Peyer's patch (tissue), 4 donors: Measurements from ENCODE around the gene SNU13. TPM values are rescaled to one million over a fixed set of nuclear protein-coding genes. Genes with fewer than 3 reads are reported as not detected.
"Not testable (repeated sequence)": the region's sequence is repeated elsewhere in the genome, so short reads cannot be mapped to it uniquely, and the experiment has no call there.

Experiments
- DNase-seq, 3 donors: peaks; one replicate each; pipeline ENCODE4 v3.0.0-alpha.2; 2017 to 2019
- H3K27ac ChIP-seq, 4 donors: fragments of 200-600 bp; sonication (generic); one replicate each; pipeline ENCODE4 v1.5.1; 2016 to 2019
- H3K27me3 ChIP-seq, 2 donors: fragments of 200-600 bp; sonication (generic); one replicate each; pipeline ENCODE4 v1.5.1; 2019
- H3K36me3 ChIP-seq, 3 donors: fragments of 200-600 bp; sonication (generic); one replicate each; pipeline ENCODE4 v1.5.1; 2016 to 2019
- H3K4me1 ChIP-seq, 4 donors: fragments of 200-600 bp; sonication (generic); one replicate each; pipeline ENCODE4 v1.5.1; 2016 to 2019
- H3K4me3 ChIP-seq, 4 donors: fragments of 200-600 bp; sonication (generic); 1 replicate in 3 of 4; 2 replicates in 1 of 4; pipeline ENCODE4 v1.5.1; 2016 to 2019; ENCODE audit warnings: mild to moderate bottlenecking in 1 of 4
- H3K9me3 ChIP-seq, 4 donors: fragments of 200-600 bp; sonication (generic); one replicate each; pipeline ENCODE4 v1.5.1; 2016 to 2019; ENCODE audit warnings: mild to moderate bottlenecking in 1 of 4
- POLR2A ChIP-seq, 2 donors: fragments of 450-650 bp; IDR thresholded peaks; one replicate each; pipeline ENCODE4 v1.5.1; 2017; ENCODE audit warnings: antibody characterized with exemption in 2 of 2, mild to moderate bottlenecking in 2 of 2, moderate library complexity in 2 of 2
- total RNA-seq, 4 donors: library from RNA; depleted of rRNA; stranded (reverse); fragments of >200 nt; gene quantifications; one replicate each; pipeline ENCODE4 v1.1.0, GENCODE V29; 2016
- TF ChIP-seq, protein P1 (sequence below), 6 experiments: fragments of 450-650 bp in 4 of 6; fragments of 200-600 bp in 2 of 6; sonication (generic) in 1 of 6; IDR thresholded peaks; one replicate each; pipeline ENCODE4 v1.5.1; 2017 to 2019; ENCODE audit warnings: antibody characterized with exemption in 6 of 6, mild to moderate bottlenecking in 3 of 6, moderate library complexity in 1 of 6

Gene SNU13
- total RNA-seq, 4 donors from 2014 or later: 51.5 to 87.5 (median 58.6) TPM

DNA sequence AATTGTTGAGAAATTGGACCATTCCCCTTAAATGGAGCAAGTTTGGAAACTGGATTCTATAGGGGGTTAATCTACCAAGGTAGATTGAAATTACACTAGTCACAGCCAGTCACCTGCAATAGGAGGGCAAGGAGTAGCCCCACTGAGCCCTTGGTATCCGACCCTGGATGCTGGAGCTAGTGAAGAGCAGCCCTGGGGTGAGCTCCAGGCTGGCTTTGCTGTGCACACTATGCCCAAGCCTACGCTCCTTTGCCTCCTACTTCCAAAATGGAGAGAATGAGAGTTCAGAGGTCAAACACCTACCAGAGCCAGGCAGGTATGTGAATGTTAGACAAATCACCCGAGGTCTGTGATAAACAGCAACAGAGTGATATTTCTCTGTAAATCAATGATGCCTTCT is 23.7 kb downstream of the SNU13 start:
- H3K4me1 ChIP-seq: no peaks in the 10 kb centered on the region
- H3K27ac ChIP-seq: no peak overlapping the region
- peaks cover 0 to 54% (median 0%) of the 10 kb centered on the region in 3 donors for H3K36me3 ChIP-seq
- H3K4me3 ChIP-seq: no peak overlapping the region
- no peaks in the 10 kb centered on the region for H3K27me3 ChIP-seq
- H3K9me3 ChIP-seq: no peaks in the 10 kb centered on the region
- no peak for TF ChIP-seq POLR2A (IDR thresholded peaks at IDR 0.05)
- TF ChIP-seq, protein P1, sequence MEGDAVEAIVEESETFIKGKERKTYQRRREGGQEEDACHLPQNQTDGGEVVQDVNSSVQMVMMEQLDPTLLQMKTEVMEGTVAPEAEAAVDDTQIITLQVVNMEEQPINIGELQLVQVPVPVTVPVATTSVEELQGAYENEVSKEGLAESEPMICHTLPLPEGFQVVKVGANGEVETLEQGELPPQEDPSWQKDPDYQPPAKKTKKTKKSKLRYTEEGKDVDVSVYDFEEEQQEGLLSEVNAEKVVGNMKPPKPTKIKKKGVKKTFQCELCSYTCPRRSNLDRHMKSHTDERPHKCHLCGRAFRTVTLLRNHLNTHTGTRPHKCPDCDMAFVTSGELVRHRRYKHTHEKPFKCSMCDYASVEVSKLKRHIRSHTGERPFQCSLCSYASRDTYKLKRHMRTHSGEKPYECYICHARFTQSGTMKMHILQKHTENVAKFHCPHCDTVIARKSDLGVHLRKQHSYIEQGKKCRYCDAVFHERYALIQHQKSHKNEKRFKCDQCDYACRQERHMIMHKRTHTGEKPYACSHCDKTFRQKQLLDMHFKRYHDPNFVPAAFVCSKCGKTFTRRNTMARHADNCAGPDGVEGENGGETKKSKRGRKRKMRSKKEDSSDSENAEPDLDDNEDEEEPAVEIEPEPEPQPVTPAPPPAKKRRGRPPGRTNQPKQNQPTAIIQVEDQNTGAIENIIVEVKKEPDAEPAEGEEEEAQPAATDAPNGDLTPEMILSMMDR (IDR thresholded peaks at IDR 0.05): no peak
- no peak for DNase-seq

DNA sequence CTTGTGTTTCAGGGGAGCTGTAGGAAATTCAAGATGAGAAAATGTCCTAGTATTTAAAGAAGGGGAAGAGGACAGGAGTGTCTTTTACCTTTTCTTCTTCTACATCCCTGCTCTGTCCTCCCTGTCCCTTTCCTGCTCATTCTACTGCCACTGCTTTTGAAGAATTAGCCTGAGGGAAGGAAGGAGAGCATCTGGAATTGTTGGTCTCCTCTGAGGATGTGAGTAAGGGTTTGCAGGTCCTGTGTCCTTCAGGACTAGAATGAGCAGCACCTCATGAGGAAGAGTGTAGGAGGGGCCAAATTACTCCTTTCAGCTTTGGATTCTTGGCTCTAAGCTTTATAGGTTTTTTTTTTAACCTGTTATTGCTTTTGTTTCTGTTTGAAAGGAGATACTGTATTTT is 24.2 kb downstream of the SNU13 start:
- DNase-seq: no peak

DNA sequence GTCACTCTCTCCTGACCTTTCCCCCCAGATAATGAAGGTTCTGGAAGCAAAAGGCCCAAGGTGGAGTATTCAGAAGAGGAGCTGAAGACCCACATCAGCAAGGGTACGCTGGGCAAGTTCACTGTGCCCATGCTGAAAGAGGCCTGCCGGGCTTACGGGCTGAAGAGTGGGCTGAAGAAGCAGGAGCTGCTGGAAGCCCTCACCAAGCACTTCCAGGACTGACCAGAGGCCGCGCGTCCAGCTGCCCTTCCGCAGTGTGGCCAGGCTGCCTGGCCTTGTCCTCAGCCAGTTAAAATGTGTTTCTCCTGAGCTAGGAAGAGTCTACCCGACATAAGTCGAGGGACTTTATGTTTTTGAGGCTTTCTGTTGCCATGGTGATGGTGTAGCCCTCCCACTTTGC is 25.1 kb downstream of the SNU13 start:
- DNase-seq, H3K27ac ChIP-seq, H3K27me3 ChIP-seq, H3K9me3 ChIP-seq, H3K4me1 ChIP-seq, H3K4me3 ChIP-seq: not testable (repeated sequence)
- peaks cover 0 to 68% (median 0%) of the 10 kb centered on the region in 3 donors for H3K36me3 ChIP-seq

More for the DNA sequence above, 24.2 kb downstream of the SNU13 start:
- Histone ChIP-seq H3K36me3 (peaks cover 0 to 59% (median 0%) of the 10 kb centered on the region in 3 donors), H3K9me3 (no peaks in the 10 kb centered on the region), H3K4me1 (no peaks in the 10 kb centered on the region), H3K27ac (no peak overlapping the region), H3K4me3 (no peak overlapping the region), H3K27me3 (no peaks in the 10 kb centered on the region)
- no peak for TF ChIP-seq POLR2A (IDR thresholded peaks at IDR 0.05)
- TF ChIP-seq, protein P1 (IDR thresholded peaks at IDR 0.05): no peak

DNA sequence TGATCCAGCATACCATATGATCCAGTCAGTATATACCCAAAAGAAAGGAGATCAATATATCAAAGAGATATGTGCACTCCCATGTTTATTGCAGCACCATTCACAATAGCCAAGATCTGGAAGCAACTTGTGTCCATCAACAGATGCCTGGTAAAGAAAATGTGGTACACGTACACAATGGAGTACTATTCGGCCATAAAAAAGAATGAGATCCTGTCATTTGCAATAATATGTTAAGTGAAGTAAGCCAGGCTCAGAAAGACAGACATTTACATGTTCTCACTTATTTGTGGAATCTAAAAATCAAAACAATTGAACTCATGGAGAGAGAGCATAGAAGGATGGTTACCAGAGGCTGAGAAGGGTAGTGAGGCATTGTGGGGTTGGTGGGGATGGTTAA is 27.0 kb downstream of the SNU13 start:
- Histone ChIP-seq H3K36me3 (peaks cover 0 to 87% (median 0%) of the 10 kb centered on the region in 3 donors), H3K27ac (no peak overlapping the region), H3K4me3 (no peak overlapping the region)

DNA sequence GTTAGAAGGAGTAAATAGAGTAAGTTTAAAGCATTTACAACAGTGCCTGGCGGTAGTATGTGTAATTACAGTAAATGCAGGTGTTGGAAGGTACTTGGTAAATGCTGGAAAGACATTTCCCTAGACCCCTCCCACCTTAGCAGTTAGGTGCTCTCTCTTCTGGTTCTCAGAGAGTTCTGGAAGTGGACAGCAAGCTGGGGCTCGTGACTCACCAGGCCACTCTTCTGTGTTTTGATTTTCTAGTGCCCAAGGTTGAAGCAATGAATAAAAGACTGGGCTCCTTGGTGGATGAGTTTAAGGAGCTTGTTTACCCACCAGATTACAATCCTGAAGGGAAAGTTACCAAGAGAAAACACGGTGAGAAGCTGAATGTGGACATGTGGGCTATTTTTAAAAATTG is 27.6 kb downstream of the SNU13 start:
- Histone ChIP-seq H3K27me3 (no peaks in the 10 kb centered on the region), H3K36me3 (peaks cover 0 to 93% (median 0%) of the 10 kb centered on the region in 3 donors), H3K4me1 (no peaks in the 10 kb centered on the region), H3K4me3 (no peak overlapping the region), H3K27ac (no peak overlapping the region), H3K9me3 (no peaks in the 10 kb centered on the region)
- TF ChIP-seq, protein P1 (IDR thresholded peaks at IDR 0.05): no peak
- TF ChIP-seq POLR2A (IDR thresholded peaks at IDR 0.05): no peak
- no peak for DNase-seq

More for the DNA sequence above, 27.0 kb downstream of the SNU13 start:
- TF ChIP-seq POLR2A (IDR thresholded peaks at IDR 0.05): no peak
- TF ChIP-seq, protein P1 (IDR thresholded peaks at IDR 0.05): no peak
- Histone ChIP-seq H3K4me1 (no peaks in the 10 kb centered on the region), H3K9me3 (no peaks in the 10 kb centered on the region), H3K27me3 (no peaks in the 10 kb centered on the region)
- DNase-seq: no peak

DNA sequence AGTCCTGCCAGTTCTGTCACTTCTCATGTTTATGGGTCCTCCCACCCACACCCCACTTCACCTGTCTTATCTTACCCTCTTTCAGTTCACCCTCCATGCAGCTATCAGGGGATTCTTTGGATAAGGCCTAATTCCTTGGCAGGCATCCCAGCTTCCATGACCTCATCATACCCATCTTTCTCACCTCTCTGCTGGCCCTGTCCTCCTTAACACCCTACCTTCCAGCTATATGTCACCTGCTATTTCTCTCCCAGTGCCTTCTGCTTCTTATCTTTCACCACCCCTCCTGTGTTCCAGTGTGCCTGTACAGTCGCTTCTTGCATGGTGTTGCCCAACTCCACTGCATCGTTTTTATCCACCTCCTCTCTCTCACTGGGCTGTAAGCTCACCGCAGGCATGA is 28.3 kb downstream of the SNU13 start:
- H3K27ac ChIP-seq: no peak overlapping the region
- peaks cover 0 to 99% (median 0%) of the 10 kb centered on the region in 3 donors for H3K36me3 ChIP-seq
- H3K4me1 ChIP-seq: no peaks in the 10 kb centered on the region
- no peak overlapping the region for H3K4me3 ChIP-seq
- no peak for DNase-seq
- TF ChIP-seq POLR2A (IDR thresholded peaks at IDR 0.05): no peak
- TF ChIP-seq, protein P1 (IDR thresholded peaks at IDR 0.05): no peak
- H3K27me3 ChIP-seq: no peaks in the 10 kb centered on the region
- H3K9me3 ChIP-seq: no peaks in the 10 kb centered on the region
